ENCODE data around the gene CCL8.
"Not testable (repeated sequence)": the region's sequence is repeated elsewhere in the genome, so short reads cannot be mapped to it uniquely, and the experiment has no call there.

Gene CCL8

DNA sequence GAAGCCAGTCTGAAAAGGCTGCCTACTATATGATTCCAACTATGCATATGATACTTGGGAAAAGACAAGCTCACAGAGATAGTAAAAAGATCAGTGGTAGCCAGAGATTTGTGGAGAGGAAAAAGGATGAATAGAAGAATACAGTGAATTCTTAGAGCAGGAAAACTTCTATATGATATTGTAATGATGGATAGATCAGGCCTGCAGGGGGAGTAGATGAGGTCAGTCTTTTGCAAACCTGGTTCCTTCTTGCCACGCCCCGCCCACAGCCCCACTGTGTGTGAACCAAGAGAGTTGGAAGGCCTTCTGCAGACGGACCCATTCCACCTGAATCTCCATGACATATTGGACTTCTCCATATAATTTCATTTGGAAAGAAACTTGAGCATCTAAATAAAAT, 761 bp upstream of the CCL8 start:
- no peak for DNase-seq

GRCh38 chr17:34321964-34322363, 2.7 kb downstream of the CCL8 start:
- DNase-seq: no peak

DNA sequence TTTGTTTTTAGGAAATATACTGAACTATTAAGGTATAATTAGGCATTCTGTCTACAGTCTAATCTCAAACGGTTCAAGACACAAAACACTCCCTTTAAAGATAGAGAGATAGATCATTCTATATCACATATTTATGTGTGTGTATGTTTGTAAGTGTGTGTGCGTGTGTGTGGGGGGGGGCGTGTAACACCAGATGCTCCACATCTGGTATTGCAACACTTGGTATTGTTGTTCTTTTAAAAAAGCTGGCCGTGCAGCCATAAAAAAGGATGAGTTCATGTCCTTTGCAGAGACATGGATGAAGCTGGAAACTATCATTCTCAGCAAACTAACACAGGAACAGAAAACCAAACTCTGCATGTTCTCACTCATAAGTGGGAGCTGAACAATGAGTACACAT, 8.3 kb downstream of the CCL8 start:
- DNase-seq: not testable (repeated sequence)

DNA sequence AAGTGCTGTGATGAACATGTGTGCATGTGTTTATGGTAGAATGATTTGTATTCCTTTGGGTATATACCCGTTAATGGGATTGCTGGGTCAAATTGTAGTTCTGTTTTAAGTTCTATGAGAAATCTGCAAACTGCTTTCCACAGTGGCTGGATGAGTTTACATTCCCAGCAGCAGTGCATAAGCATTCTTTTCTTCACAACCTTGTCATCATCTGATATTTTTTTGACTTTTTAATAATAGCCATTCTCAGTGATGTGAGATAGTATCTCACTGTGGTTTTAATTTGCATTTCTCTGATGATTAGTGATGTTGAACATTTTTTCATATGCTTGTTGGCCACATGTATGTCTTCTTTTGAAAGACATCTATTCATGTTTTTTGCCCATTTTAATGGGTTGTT, 18.5 kb downstream of the CCL8 start:
- DNase-seq: no peak

GRCh38 chr17:34339138-34339770, 20.0 kb downstream of the CCL8 start:
- no peak for DNase-seq

- no peak for DNase-seq
Observed at GRCh38 chr17:34341916-34342315, 22.7 kb downstream of the CCL8 start.

DNA sequence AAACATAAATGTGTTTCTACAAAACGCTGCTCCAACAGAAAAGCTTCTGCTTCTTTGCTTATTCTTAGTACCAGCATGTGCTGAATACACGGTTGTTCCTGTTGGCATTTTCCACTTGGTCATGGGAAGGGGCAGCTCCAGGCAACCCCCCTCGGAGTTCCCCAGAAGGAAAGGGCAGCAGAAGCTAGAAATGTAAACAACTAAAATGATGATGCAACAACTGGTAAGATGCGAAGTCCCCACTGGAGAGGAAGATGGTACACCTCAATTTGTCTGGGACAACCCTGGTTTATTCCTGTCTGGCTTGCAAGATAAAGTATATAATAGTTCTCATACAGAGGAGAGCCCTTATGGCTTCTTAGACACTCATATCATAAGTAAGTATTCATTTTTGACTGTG, 27.8 kb downstream of the CCL8 start:
- DNase-seq: no peak

DNA sequence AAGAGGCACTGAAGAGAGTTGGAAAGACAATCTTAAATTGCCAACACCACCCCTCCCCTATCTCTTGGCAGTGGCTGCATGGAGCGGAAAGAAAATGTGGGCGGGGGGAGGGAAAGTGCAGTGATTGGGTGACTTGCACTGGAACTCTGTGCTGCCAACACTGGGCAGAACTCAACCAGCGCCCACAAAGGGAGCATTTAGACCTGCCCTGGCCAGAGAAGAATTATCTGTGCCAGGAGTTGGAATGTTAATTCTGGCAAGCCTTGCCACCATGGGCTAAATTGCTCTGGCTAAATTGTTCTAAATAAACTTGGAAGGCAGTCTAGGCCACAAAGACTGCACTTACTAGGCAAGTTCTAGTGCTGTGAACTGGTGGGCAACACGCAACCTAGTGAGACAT, 30.5 kb downstream of the CCL8 start:
- DNase-seq: no peak

DNA sequence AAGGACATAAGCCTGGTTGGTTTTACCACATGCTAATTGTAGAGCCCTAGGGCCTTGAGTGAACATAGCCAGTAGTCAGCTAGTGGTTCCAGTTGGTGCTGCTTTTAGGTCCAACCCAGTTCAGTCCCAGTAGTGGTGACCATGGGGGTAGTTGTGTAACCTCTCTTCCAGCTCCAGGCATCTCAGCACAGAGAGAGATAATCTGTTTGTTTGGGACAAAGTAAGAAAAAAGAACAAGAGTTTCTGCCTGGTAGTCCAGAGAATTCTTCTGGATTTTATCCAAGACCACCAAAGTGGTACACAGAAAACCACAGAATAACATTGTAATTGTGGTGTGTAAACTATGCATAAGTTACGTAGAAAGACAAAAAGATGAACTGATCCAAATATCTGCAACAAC, 31.9 kb downstream of the CCL8 start:
- DNase-seq: no peak

DNA sequence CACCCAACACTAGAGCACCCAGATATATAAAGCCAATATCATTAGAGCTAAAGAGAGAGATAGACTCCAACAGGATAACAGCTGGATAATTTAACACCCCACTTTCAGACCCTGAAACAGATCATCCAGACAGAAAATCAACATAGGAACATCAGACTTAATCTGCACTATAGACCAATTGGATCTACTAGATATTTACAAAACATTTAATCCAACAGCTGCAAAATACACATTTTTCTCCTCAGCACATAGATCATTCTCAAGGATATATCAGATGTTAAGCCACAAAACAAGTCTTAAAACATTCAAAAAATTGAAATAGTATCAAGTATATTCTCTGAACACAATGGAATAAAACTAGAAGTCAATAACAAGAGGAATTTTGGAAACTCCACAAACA, 33.0 kb downstream of the CCL8 start:
- no peak for DNase-seq

DNA sequence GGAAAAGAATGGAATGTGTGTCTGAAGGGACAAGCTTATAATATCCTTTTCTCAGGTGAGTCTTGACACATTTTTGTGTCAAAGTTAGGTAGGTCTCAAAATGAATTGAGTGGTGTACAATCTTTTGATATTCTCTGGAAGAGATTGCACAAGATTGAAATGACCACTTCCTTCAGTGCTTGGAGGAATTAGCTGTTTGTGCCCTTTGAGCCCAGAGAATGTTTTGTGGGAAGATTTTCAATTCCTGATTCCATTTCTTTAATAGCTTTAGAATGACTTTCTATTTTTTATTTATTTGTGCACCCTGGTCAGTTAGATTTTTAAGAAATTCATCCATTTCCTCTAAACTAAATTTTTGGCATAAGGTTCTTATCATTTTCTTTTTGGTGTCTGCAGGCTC, 35.4 kb downstream of the CCL8 start:
- no peak for DNase-seq

GRCh38 chr17:34356194-34356593, 37.0 kb downstream of the CCL8 start, which contains the start of gene CCL13:
TSS of gene CCL13 (plus strand) at chr17:34356480. CDS start at chr17:34356527, 47 bp downstream.
- DNase-seq: no peak

GRCh38 chr17:34357398-34357797, 38.2 kb downstream of the CCL8 start:
- DNase-seq: no peak

DNA sequence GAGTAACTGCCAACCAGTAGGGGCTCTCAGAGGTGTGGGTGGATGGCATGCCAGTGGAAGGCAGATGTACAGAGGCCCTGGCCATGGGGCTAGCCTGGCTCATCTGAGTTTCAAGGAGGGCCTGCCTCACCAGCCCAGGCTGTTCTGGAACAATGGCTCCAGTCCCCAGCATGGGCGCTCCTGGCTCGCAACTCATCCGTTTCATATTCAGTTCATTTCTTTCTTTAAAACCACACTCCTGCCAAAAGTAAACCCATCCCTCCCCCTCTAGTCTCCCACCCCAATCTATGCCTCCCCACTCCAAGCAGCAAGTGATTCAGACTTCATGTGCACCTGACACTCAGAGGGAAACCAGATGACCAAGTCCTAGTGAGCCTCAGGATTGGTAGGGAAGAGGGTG, 39.4 kb downstream of the CCL8 start:
- no peak for DNase-seq

DNA sequence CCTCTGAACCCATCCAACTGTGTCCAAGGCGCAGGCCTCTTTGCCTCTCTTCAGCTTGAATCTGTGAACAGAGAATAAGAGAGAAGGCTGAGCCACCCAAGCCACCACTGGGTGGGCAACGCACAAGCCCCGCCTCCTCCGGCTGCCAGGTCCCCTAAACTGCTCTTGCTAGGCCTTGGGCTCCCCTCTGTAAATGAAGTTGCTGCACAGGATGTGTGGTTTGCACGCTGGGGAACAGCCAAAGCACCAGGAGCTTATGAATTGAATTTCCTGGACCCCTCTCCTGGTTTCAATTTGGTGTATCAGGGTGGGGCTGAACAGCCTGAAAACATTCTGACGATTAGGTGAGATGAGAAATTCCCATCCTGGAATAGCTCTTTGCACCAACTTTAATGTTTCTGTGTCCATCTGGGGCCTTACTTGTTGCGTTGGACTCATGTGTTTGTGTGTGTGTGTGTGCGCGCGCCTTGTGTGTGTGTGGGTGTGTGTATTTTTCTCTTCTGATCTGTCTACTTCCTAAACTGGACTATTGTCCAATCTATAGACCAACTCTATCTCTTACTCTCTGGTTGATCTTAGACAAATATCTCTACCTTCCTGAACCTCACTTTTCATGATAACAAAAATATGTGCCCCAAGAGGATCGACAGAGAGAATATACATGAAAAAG, 41.5 kb downstream of the CCL8 start:
- DNase-seq: no peak

- peak; percentile 99 for DNase-seq
Observed at GRCh38 chr17:34361478-34362061, 42.3 kb downstream of the CCL8 start.

- DNase-seq: no peak
Observed at GRCh38 chr17:34363183-34363661, 44.0 kb downstream of the CCL8 start, which contains the start of gene CCL1. TSS of gene CCL1 (minus strand) at chr17:34363233. CDS start at chr17:34363161, 72 bp downstream.

GRCh38 chr17:34364751-34365150, 45.5 kb downstream of the CCL8 start:
- DNase-seq: no peak

DNA sequence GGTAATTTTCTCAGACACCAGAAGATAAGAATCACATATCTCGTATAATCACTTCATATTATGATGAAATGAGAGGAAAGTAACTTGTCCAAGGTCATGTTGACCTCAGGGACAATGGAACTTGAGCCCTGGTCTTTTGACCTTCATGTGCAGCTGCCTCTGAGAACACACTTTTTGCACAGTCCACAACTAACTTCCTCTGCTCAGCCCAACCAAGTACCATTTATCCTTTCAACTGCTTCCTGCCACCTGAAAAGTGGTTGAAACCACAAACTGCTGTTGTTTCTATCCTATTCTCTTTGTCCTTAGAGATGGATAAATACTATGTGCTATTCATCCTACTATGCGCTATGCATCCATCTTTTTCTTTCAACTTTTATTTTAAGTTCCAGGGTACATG, 46.1 kb downstream of the CCL8 start:
- DNase-seq: no peak

- DNase-seq: no peak
Observed at GRCh38 chr17:34366010-34366409, 46.8 kb downstream of the CCL8 start.

GRCh38 chr17:34366529-34367107, 47.4 kb downstream of the CCL8 start:
- DNase-seq: no peak

DNA sequence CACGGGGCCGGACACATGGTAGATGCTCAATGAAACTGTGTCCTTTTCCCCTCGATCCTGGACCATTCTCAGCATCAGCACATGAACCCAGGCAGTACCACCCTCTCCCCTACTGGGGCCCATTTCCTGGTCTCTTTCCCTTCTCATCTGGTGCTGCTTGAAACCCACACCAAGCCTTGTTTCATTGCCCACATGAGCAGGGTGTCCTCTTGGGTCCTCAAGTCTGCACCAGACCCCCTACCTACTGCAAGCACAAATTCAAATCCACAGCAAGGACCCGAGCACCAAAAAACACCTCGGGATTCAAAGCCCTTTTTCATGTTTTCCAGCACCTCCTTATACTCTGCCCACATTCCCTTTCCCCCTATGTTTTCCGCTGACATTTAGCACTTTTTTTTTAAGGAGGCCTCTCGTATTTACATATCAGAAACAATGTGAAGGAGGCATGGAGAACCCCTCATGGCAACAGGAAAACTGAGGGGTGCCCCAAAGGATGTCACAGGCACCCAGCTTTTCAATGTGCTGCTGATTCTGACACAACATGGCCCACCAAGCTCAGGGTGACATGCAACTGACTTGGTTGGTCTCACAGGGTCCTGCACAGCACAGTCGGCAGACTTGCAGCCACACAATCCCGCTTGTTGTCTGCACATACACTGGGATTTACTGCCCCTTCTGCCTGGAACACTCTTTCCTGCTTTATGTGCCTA, 48.4 kb downstream of the CCL8 start:
- DNase-seq: no peak
